HG03103 (cell line): ENCODE measurements around the gene NTRK2.

ENCODE experiments used
- ATAC-seq: cut with Tn5 transposase; IDR thresholded peaks from one replicate; pipeline ENCODE4 v1.9.1; 2021; ENCODE audit warnings: low read depth; ENCODE audit not compliant: unreplicated experiment

The NTRK2 gene

DNA sequence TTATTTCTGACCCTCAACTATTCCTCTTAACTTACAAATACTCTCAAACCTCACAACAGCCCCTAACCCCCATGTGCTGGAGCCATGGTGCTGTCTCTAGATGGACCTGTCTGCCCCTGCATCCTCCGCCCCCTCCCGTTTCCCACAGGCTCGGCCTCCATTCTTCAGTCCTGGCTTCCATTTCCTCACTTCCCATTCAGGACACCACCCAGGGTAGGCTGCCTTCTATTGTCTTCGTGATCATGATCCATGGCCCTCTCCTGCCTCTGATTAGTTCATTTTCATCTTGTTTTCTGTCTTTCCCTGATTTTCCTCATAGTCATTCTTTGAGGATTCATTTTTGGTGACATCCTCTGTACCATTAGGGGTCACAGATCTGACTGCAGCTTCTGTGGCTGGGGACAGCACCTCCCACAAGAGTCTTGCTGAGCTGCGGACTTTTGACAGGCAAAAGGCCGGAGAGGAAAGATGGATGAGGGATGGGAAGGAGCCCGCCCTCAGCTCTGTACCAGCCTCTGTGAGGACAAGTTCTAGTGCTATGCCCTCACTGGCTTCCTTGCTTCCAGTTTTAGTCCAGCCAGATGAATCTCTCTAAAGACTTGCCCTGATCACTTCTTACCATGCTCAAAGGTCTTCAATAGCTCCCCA, 255.8 kb downstream of the NTRK2 start:
- no peak for ATAC-seq

- no peak for ATAC-seq
Observed at GRCh38 chr9:84926793-84927192, 257.3 kb downstream of the NTRK2 start.

DNA sequence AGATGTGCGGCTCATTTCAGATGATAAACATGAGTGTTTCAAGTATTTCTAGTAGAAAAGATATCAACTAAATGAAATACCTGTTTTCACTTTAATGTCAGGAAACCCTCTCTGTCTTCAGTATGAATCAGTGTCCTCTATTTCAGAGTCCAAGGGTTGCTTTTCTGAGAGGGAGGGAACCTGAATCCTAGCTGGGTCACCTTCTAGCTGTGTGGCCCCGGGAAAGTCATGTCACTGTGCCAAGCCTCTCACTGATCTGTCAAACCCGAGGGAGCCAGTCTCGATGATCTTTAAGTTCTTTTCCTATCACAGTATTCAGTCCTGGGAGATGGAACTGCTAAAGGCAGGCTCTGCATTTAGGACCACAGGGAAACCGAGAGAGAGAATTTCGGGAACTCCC, 258.9 kb downstream of the NTRK2 start:
- no peak for ATAC-seq

- ATAC-seq = no peak
Observed at GRCh38 chr9:84929068-84929467, 259.5 kb downstream of the NTRK2 start.

DNA sequence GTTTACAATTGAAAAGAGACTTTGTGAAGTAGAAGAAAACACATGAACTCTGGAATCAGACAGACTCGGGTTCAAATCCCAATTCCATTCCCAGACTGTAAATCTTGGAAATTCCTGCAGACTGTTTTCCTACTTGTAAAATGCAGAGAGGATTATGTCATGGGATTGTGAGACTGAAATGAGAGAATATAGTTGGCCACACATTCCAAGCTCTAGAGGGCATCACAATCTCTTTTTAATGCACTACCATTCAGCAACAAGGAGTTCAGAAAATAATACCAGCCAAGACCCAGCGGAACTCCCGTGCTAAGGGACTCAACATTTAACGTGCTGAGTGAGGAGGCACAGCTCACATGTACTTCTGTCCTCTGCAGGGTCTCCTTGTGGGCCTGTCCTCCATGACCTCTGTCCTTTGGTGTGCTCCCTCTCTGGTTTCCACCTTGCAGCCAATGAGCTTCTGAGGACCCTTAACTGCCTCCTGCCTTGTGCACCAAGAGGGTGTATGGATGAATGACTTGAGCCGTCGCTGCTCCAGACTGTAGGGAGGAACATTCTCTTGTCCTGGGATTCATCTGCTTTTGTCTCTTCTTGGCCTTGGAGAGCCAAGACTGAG, 263.5 kb downstream of the NTRK2 start:
- no peak for ATAC-seq

DNA sequence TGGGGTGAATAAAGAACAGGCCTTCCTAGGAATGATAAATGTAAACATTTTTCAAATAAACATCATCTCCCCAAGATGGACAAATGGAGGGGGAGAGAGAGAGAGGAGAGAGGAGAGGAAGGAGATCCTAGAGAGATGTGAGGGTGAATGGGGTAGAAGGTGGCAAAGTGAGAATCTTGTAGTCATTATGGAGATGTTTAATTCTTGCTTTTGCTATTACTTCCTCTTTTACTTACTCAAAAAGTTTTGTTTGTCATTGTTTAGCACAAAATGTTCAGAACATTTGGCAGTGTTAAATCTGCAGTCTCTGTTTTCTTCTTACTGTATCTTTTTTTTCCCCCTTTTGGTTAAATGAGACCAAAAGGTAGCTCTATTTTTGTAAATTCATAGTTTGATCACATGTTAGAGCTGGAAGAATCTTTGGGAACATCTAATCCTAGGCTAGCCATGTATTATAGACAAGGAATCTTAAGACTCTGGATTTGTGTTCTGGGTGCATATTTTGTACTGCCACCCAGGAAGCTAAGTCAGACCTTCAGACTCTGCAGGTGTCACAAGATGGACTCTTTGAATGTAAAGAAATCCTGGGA, 266.1 kb downstream of the NTRK2 start:
- no peak for ATAC-seq

DNA sequence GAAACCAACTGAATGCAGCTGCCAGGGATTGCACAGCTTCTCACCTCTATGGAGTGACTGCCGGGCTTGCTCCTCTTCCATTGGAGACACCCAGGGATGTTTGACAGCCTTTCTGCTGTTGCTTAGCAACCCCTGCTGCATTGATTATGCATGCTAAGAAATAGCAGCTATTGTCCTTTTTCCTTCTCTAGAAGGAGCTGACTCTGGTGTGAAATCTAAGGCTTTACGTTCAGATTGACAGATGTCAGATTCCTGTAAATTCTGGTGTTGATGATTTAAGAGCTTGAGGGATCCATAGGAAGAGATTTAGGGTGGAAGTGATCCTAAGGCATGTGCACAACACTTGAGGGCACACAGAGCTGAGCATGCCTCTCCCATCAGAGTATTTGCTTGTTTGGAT, 267.7 kb downstream of the NTRK2 start:
- no peak for ATAC-seq

DNA sequence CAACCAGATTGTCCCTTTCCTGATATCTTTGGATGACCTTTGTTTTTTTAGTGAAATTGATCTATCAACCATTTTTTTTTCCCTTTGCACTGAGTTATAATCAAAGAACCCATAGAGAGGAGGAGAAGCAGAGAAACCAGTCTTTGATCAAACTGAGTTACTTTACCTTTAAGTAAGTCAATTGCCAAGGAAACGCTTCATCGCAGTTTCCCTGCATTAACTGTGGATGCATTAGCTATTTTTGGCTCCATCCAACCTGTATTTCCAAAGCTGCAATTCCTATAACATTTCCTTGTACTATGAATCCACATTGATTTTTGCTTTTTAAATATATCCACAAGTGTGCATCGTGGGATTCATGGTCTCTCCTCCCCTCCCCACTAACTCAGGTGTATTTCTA, 268.1 kb downstream of the NTRK2 start:
- no peak for ATAC-seq

GRCh38 chr9:84939774-84940173, 270.2 kb downstream of the NTRK2 start:
- no peak for ATAC-seq

DNA sequence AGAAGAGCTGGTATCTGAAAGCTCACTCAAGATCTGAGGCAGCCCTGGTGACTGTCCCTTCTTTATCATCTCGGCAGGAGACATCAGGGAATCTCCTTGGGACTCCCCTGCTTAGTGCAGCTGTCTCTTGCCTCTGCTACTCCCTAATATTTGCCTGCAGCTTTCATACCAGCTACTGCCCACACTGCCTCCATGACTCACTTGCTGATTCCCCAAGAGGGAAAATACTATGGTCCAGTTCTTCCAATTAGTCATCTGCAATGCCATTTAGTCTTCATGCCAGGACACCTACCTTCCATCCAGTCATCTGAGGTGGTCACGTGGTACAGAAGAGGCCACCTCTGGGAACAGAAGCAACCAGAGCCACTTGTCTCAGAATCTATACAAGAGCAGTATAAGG, 270.8 kb downstream of the NTRK2 start:
- no peak for ATAC-seq

GRCh38 chr9:84941792-84942191, 272.3 kb downstream of the NTRK2 start:
- no peak for ATAC-seq

DNA sequence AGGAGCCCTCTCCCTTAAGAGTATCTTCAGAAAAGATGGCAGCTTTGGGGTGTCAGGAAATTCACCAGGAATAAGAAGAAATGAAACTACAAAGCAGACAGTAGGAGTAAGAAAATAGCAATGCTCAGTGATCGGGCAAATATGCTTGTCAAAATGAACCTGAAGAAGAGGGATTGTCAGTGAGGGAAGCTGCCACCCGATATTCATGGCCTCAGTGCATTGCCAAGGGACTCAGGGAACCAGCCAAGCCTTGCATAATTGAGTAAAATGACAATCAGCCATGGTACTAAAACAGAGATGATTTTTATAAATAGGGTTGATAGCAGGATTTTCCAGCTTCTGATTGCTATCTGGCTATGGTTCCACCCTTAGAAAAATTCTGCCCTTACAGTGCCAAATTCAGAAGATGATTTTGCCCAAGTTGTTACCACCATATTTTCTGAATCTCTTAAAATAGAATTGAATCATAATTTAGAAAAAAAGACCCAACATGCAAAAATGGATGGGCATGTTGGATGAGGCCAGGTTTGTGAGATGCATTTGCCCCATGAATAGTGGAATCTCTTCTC, 274.0 kb downstream of the NTRK2 start:
- no peak for ATAC-seq

GRCh38 chr9:84945878-84946538, 276.5 kb downstream of the NTRK2 start:
- ATAC-seq = no peak

DNA sequence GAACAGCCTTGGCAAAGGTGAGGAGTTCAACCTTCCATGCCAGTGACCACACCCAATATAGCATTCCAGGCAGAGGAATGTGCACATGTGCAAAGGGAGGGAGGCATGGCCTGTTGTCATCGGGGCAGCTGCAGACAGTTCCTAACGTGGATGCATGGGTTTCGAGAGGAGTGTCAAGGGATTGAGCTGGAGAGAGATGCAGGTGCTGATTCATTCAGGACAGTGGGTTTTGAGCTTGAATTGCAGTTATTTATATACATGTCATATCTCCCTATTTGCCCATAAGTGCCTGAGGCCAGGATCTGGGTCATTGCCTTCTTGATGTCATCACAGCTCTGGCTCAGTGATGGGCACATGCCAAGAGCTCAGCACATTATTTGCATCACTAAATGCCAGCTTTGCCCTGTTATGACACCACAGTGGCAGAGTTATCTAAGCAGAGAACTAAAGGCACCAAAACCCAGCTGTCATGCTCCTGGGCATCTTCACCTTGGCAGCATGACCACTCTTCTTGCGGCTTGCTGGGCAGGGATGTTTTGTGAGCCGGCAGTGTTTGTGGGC, 278.0 kb downstream of the NTRK2 start:
- no peak for ATAC-seq

DNA sequence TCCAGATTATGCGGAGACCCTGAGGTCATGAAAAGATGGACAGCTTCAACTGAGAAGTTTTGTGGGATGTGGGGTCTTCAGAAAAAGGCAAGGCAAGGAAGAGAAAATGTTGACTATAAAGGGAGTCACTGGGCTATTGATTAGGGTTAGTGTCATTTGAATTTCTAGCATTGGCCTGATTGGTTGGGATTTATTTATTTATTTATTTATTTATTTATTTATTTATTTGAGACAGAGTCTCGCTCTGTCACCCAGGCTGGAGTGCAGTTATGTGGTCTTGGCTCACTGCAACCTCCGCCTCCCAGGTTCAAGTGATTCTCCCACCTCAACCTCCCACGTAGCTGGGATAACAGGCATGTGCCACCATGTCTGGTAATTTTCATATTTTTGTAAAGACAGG, 279.7 kb downstream of the NTRK2 start:
- no peak for ATAC-seq

DNA sequence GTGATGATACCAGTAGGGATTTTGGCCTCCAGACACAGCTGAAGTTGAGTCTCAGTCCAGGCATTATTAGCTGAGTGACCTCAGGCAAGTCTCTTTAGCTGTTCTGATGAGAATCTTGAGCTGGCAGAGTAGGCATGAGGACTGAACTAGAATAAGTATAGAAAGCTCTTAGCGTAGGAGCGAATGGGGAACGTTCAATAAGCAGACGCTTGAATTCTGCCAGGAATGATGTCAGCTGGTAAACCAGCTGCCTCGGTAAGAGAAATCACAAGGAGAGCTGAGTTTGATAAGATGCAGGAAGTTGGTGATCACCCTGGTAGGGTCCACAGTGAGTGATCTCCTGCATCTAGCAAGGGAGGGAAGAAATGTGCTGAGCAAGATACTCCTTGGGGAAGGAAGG, 280.4 kb downstream of the NTRK2 start:
- ATAC-seq = no peak

- ATAC-seq = no peak
Observed at GRCh38 chr9:84950879-84951811, 281.6 kb downstream of the NTRK2 start.

DNA sequence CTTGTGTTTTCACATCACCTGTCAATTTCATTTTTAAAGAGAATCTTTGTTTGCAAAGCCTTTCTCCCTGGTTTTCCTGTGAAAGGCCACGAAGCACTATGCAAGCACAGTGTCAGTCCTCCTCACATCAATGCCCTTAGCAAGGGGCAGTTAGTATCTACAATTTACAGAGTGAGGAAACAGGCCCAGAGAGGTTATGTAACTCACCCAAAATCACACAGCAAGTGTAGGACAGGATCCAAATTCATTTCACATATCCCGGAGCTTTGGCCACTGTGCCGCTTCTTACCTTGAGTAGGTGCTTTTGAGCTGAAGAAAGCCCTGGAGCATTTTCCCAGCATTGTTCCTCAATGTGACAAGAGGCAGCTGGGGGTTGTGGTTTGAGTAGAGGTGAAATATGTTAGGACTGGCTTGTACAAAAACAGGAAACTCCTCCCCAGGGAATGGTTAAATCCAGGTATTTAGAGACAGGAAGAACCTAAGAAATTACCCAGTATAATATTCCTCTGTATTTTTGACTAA, 283.8 kb downstream of the NTRK2 start:
- ATAC-seq = no peak

DNA sequence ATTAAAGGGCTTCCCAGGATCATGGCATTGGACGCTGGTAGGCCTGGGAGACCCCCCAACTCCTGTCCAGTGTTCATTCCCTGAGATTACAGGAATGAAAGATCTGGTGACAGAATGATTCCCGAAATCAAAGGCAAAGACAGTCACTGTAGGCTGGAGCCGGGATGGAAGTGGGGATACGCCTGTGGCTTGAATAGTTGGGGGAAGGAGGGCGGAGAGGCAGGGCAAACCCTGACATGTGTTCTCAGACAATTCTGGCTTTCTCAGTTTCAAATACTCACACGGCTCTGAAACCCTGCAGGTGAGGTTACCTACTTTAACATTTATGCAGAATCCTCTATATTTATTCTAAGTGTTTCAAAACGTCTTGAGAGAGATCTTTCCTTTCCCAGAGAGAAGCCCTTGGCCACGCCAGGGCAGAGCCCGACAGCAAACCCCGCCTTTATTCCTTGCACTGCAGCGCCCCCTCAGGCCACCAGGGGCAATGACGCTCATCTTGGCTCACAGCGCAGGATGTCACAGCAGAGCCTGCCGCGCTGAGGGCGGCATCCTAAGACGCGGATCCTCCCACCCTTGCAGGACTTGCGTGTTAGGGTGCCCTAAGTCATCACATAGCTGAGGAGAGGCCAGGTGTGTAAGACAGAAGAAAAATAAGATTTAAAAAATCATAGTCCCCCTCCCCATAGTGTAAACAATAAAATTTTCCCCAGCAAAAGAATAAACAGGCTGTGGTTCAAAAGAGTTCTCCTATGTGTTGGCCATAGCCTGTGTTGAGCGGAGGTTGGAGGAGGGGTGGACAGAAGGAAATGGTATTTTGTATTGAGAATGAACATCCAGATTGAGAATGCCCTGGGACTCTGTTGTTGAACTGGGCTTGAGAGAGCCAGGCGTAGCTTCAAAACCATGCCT, 284.5 kb downstream of the NTRK2 start:
- ATAC-seq = peak; percentile 94
